HEK293T (cell line): ENCODE measurements around the gene KRTCAP2.

Source experiments
- ARNT ChIP-seq: fragments of 450-650 bp; IDR thresholded peaks from 2 replicates; pipeline ENCODE4 v1.6.1; 2017; ENCODE audit warnings: mild to moderate bottlenecking
- BHLHE40 ChIP-seq: fragments of 450-650 bp; IDR thresholded peaks from 2 replicates; pipeline ENCODE4 v1.6.1; 2016; ENCODE audit warnings: mild to moderate bottlenecking, moderate library complexity, borderline replicate concordance
- CTBP1 ChIP-seq: fragments of 450-650 bp; IDR thresholded peaks from 2 replicates; pipeline ENCODE4 v1.6.1; 2016; ENCODE audit warnings: borderline replicate concordance
- HDGF ChIP-seq: fragments of 450-650 bp; IDR thresholded peaks from 2 replicates; pipeline ENCODE4 v1.6.1; 2017; ENCODE audit warnings: antibody characterized with exemption, borderline replicate concordance
- NFRKB ChIP-seq: fragments of 450-650 bp; IDR thresholded peaks from 2 replicates; pipeline ENCODE4 v1.6.1; 2016; ENCODE audit warnings: mild to moderate bottlenecking, moderate library complexity
- SUZ12 ChIP-seq: fragments of 450-650 bp; IDR thresholded peaks from 2 replicates; pipeline ENCODE4 v1.6.1; 2016; ENCODE audit warnings: mild to moderate bottlenecking

DNA sequence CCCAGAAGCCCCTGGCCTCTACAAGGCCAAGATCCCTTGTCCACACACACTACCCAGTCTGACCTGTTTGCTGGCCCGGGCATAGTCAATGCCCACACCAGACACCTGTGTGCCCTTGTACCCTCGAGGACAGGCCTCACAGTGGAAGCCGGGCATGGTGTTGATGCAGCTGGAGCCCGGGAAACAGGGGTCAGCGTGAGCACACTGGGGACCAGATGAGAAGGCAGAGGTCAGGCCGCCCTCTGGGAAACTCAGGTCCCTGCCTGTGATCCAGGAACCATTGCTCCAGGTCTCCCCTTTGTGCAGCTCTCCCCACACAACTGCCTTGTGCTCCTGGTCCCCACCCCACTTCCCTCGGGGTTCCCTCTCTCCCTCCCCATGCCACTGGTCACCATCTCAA lies 29.1 kb upstream of the KRTCAP2 start:
- no peak for TF ChIP-seq BHLHE40
- no peak for TF ChIP-seq HDGF
- TF ChIP-seq SUZ12 = no peak
- TF ChIP-seq ARNT = no peak
- no peak for TF ChIP-seq CTBP1
- TF ChIP-seq NFRKB = no peak
